GM18499 (cell line): ENCODE measurements around the gene COG3.

ENCODE experiments used
- ATAC-seq: cut with Tn5 transposase; IDR thresholded peaks from one replicate; pipeline ENCODE4 v1.9.1; 2021; ENCODE audit warnings: moderate number of reproducible peaks; ENCODE audit not compliant: insufficient read depth, unreplicated experiment

COG3 gene

DNA sequence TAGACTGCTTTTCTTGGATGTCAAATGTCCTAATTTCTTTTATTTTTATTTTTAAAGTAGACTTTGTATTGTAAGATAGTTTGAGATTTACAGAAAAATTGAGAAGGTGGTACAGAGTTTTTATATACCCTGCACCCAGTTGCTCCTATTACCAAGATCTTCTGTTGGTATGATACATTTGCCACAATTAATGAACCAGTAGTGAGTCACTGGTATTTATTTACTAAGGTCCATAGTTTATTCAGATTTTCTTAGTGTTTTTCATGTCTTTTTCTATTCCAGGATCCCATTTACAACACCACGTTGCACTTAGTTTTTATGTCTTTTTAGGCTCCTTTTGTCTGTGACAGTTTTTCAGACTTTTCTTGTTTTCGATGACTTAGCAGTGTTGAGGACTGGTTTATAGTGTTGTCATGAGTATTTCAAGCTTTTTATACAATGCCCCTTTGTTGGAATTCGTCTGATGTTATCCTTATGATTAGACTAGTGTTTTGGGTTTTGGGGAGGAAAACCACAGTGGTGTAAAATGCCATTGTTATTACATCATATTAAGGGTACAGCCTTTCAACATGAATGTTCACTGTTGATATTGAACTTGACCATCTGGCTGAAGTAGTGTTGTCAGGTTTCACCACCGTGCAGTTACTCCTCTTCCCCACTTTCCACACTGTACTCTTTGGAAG lies 35.9 kb downstream of the COG3 start:
- ATAC-seq, result no peak

DNA sequence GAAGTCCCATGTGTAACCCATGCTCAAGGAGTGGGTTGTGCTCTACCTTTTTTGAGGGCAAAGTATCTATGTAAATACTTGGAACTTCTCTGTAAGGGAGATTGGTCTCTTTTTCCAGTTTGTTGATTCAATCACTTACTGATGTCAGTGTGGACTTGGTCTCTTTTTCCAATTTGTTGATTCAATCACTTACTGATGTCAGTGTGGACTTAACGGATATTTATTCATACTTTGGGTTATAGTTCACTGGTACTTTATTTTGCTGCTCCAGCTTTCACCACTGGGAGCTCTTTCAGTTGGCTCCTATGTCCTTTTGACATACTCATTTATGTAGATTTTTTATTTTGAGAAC lies 36.4 kb downstream of the COG3 start:
- ATAC-seq, result no peak

- no peak for ATAC-seq
These were observed 38.9 kb downstream of the COG3 start for GRCh38 chr13:45503658-45504057.

GRCh38 chr13:45506811-45507210 lies 42.1 kb downstream of the COG3 start:
- no peak for ATAC-seq

- ATAC-seq, result no peak
These were observed 44.0 kb downstream of the COG3 start for GRCh38 chr13:45508776-45509175.

- no peak for ATAC-seq
These were observed 45.9 kb downstream of the COG3 start for GRCh38 chr13:45510672-45511071.

DNA sequence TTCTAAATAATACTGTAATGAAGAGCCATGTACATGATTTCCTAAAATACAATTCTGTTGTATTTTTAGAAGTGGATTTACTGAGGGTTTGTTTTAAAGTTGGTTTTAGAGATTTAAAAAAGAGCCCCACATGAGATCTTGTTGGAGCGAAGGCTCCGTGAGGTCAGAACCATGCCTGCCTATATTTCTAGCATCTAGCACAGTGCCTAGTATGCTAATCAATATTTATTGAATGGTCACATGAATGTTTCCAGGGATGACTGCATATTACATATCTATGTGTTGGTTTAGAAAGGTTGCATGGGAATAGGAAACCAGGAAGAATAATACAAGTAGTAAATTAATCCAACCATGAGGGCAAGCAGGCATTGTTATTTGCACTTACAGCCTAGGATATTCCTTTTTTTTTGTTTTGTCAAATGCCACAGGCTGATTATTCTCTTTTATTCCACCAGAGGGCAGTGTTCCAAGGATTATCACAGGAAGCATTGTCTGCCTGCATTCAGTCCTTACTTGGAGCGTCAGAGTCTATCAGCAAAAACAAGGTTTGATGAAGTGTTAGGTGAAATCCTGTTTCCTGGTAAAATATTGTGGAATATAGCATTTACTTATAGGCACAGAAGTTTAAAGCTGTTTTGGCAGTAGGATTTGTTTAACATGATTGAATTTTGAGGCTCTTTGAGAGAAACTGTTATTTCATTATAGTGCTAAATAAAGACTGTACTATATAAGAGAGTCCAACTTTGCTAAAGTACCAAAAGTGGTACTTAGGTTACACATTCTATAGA lies 46.8 kb downstream of the COG3 start:
- ATAC-seq, result no peak

GRCh38 chr13:45512098-45512496 lies 47.4 kb downstream of the COG3 start:
- ATAC-seq, result no peak

DNA sequence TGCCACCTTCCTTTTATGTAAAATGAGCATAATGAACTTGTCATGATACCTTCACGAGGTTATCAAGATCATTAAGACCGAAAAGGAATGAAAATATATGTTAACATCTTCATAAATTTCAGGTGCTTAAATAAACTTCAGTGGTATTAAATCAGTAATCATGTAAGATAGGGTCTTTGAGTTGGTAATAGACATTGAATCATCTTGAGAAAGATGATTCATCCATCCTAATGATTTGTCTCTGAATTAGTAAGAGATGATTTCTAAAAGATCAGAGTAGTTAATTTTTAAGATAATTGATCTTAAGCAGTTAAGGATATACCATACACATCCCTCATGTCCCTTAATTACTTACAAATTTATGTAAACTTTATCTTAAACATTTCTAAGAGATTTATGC lies 52.0 kb downstream of the COG3 start:
- no peak for ATAC-seq

GRCh38 chr13:45518525-45519245 lies 53.9 kb downstream of the COG3 start:
- ATAC-seq, result no peak

- ATAC-seq, result no peak
These were observed 54.8 kb downstream of the COG3 start for GRCh38 chr13:45519493-45519892.

- ATAC-seq, result no peak
These were observed 56.6 kb downstream of the COG3 start for GRCh38 chr13:45521297-45521696.

DNA sequence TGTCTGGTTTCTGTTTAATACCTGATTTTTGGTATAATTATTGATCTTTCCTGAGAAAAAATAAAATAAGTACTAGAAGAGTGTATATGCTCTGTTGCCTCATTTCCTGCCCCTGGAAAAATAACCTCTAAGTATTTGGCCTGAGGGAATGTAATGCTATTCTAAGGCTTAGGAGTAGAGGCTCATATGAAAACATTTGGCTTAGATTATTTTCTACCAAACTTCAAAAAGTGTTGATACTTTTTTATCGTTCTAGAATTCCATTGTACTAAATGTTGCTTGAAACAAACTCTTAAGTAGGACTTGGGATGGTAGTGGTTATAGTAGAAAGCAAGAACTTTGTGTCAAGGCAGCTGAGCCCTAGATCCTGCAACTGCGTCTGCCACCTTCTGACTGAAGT lies 57.8 kb downstream of the COG3 start:
- no peak for ATAC-seq

DNA sequence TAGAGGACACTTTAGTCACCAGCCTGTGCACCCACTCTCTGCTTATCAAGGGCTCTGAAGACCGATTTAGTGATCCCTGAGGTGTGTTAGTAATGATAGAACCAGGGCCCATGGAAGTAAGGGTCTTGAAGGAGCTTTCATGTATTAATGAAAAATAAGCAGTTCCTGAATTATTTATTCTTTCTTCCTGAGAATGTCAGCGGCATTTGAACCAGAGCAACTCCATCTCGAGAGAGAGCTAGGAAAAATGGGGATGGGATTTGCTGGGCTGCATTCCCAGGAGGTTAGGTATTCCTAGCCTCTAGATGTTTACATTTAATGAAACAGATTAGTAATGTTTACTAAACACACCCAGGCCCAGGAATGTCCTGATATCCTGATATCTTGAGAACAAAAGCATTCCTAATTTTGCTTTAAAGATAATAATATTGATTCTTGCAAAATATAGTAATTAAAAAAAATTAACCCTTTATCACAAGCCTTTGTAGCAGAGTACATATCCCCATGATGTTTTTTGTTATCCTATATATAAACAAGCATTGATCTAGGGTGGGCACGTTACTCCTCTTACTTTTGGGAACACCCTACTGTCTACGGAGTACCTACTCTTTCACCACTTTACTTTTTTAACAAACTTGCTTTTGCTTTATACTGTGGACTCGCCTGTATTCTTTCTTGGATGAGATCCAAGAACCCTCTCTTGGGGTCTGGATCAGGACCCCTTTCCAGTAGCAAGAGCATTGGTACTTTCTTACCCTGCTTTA lies 63.1 kb downstream of the COG3 start:
- ATAC-seq, result no peak

DNA sequence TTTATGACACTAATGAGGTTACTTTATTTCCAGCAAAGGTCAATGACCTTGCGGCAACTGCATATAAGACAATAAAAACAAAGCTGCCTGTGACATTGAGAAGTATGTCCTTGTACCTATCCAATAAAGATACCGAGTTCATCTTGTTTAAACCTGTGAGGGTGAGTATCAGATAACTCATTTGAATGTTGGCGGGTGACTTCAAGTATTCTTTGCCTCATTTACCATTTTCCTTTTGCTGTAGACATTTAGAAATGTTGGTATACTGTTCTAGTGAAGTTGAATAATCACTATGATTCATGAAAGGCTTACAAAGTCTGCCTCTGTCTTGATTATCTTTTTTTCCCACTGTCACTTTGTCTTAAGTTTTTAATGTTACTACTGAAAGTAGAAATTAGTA lies 65.0 kb downstream of the COG3 start:
- no peak for ATAC-seq

- ATAC-seq, result no peak
These were observed 69.9 kb downstream of the COG3 start for GRCh38 chr13:45534604-45535003.

- ATAC-seq, result no peak
These were observed 71.5 kb downstream of the COG3 start for GRCh38 chr13:45536224-45536623.

- no peak for ATAC-seq
These were observed 72.8 kb downstream of the COG3 start for GRCh38 chr13:45537516-45537915.

- no peak for ATAC-seq
These were observed 73.6 kb downstream of the COG3 start for GRCh38 chr13:45538382-45538781.

- ATAC-seq, result no peak
These were observed 75.5 kb downstream of the COG3 start for GRCh38 chr13:45540195-45540594.

DNA sequence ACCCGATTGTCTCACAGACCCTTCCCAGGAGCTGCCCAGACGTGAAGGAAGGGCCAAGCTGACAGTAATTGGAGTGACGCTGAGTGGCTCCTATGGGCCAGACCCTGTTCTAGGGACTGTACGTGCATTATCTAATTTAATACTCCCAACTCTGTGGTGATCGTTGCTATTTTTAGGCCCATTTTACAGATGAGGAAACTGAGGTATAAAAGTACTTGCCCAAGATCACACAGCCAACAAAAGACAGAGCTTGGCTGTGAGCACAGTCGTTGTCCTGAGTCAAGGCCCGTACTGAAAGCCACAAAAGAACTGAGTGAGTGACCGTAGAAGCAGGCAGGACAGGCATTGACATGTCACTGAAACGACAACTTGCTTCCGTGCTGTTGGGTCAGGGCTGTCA lies 76.1 kb downstream of the COG3 start:
- ATAC-seq, result no peak
